Measurements from ENCODE around the gene RAPGEF2.

Gene RAPGEF2

DNA sequence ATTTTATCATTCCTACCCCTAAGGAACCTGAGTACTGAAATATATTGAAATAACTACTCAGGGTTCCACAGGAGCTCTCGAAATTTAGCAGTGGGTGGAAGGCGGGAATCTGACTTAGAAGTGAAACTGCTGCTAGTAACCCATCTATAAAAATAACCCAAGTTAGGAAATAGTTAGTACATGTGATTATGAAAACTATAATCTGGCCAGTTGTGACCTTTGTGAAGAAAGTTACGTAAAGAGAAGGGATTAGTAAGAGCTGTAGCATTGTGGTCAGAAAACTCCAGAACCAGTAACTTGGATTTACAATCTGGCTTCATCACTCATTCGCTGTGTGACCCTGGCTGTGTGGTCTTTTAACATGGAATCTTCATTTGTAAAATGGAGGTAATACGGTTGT is 175.5 kb downstream of the RAPGEF2 start:
- no peaks in the 10 kb centered on the region for H4K20me1 ChIP-seq (ENCODE audit: low read depth, low read length)
- H3K4me2 ChIP-seq (ENCODE audit: low read depth, low read length, poor library complexity, severe bottlenecking): no peak overlapping the region
- TF ChIP-seq, protein P1, sequence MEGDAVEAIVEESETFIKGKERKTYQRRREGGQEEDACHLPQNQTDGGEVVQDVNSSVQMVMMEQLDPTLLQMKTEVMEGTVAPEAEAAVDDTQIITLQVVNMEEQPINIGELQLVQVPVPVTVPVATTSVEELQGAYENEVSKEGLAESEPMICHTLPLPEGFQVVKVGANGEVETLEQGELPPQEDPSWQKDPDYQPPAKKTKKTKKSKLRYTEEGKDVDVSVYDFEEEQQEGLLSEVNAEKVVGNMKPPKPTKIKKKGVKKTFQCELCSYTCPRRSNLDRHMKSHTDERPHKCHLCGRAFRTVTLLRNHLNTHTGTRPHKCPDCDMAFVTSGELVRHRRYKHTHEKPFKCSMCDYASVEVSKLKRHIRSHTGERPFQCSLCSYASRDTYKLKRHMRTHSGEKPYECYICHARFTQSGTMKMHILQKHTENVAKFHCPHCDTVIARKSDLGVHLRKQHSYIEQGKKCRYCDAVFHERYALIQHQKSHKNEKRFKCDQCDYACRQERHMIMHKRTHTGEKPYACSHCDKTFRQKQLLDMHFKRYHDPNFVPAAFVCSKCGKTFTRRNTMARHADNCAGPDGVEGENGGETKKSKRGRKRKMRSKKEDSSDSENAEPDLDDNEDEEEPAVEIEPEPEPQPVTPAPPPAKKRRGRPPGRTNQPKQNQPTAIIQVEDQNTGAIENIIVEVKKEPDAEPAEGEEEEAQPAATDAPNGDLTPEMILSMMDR (IDR thresholded peaks at IDR 0.05; ENCODE audit: insufficient read depth, low read length, poor library complexity, severe bottlenecking): no peak
- TF ChIP-seq EZH2phosphoT487 (conservative IDR thresholded peaks at IDR 0.05; ENCODE audit: low read length): no peak

DNA sequence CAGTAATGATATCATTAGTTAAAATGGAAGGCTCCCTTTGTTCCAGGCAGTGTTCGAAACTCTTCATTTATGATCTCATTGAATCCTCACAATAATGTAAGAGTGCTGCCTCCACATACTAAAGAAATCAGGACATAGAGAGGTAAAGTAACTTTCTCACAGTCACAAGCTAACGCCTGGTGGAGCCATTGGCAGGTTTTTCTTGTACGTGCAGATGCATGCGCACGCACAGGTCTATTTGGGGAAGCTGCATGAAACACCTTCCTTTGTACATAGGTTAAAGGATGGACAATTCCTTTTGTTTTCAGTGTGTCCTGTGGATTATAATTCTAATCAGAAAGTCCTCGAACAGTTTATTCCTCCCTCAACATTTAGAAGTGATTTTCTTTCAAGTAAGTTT is 176.2 kb downstream of the RAPGEF2 start:
- no peaks in the 10 kb centered on the region for H3K27me3 ChIP-seq (ENCODE audit: low read length)
- TF ChIP-seq, protein P1 (IDR thresholded peaks at IDR 0.05; ENCODE audit: insufficient read depth, low read length, poor library complexity, severe bottlenecking): no peak
- TF ChIP-seq EZH2phosphoT487 (conservative IDR thresholded peaks at IDR 0.05; ENCODE audit: low read length): no peak
- no peak overlapping the region for H3K4me2 ChIP-seq (ENCODE audit: low read depth, low read length, poor library complexity, severe bottlenecking)
- H3K36me3 ChIP-seq (ENCODE audit: low read length): no peaks in the 10 kb centered on the region
- H2AFZ ChIP-seq (ENCODE audit: low read depth, low read length, severe bottlenecking): no peak overlapping the region
- no peaks in the 10 kb centered on the region for H3F3A ChIP-seq (ENCODE audit: insufficient read depth)
- H4K20me1 ChIP-seq (ENCODE audit: low read depth, low read length): no peaks in the 10 kb centered on the region
- no peaks in the 10 kb centered on the region for H3K9me2 ChIP-seq (replicated peaks; ENCODE audit: insufficient read depth, low read length)
- no peak overlapping the region for H3K9ac ChIP-seq (ENCODE audit: low read length)
- H3K79me2 ChIP-seq (ENCODE audit: insufficient read depth, low read length): no peaks in the 10 kb centered on the region
- H3K9me3 ChIP-seq (ENCODE audit: insufficient read depth, low read length): no peaks in the 10 kb centered on the region
- H3K4me3 ChIP-seq (ENCODE audit: insufficient read depth, low read length, poor library complexity, severe bottlenecking): no peak overlapping the region
- no peak overlapping the region for H3K27ac ChIP-seq (ENCODE audit: low read depth, low read length)

More for the DNA sequence above, 175.5 kb downstream of the RAPGEF2 start:
- H3K4me3 ChIP-seq (ENCODE audit: insufficient read depth, low read length, poor library complexity, severe bottlenecking): no peak overlapping the region
- no peak overlapping the region for H3K27ac ChIP-seq (ENCODE audit: low read depth, low read length)
- no peaks in the 10 kb centered on the region for H3F3A ChIP-seq (ENCODE audit: insufficient read depth)
- H3K9ac ChIP-seq (ENCODE audit: low read length): no peak overlapping the region
- H3K9me2 ChIP-seq (replicated peaks; ENCODE audit: insufficient read depth, low read length): no peaks in the 10 kb centered on the region
- no peaks in the 10 kb centered on the region for H3K9me3 ChIP-seq (ENCODE audit: insufficient read depth, low read length)
- H3K36me3 ChIP-seq (ENCODE audit: low read length): no peaks in the 10 kb centered on the region
- no peaks in the 10 kb centered on the region for H3K27me3 ChIP-seq (ENCODE audit: low read length)
- H3K79me2 ChIP-seq (ENCODE audit: insufficient read depth, low read length): no peaks in the 10 kb centered on the region
- no peak overlapping the region for H2AFZ ChIP-seq (ENCODE audit: low read depth, low read length, severe bottlenecking)

DNA sequence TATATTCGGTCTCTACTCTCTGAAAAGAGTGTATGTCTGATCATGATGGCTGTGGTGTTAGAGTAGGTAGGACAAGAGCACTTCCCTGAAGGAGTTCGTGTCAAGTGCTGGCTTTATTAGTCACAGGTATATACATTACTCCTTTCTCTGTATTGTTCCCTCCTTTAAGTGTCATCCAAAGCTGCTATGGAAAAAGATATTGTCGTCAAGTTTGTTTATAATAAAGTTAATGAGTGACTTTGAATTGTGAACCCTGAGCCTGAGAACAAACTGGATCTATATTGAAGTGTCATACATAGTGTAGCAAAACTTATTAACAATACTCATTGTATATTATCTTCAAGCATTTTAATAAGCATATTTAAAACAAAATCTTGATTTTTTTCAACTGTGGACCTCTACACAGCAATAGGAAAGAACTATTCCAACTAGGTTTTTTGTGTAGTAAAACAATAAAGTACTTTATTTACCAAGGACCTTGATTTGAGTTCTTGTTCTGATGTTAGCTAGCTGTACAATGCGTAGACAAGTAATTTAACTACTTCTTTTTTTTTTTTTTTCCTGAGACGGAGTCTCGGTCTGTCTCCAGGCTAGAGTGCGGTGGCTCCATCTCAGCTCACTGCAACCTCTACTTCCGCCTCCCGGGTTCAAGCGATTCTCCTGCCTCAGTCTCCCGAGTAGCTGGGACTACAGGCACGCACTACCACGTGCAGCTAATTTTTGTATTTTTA is 177.7 kb downstream of the RAPGEF2 start:
- Histone ChIP-seq H3K9me3 (ENCODE audit: insufficient read depth, low read length) (no peaks in the 10 kb centered on the region), H3K9me2 (replicated peaks; ENCODE audit: insufficient read depth, low read length) (no peaks in the 10 kb centered on the region), H3K4me3 (ENCODE audit: insufficient read depth, low read length, poor library complexity, severe bottlenecking) (no peak overlapping the region), H2AFZ (ENCODE audit: low read depth, low read length, severe bottlenecking) (no peak overlapping the region), H3K27me3 (ENCODE audit: low read length) (no peaks in the 10 kb centered on the region), H3K9ac (ENCODE audit: low read length) (no peak overlapping the region), H3K79me2 (ENCODE audit: insufficient read depth, low read length) (no peaks in the 10 kb centered on the region), H3K36me3 (ENCODE audit: low read length) (no peaks in the 10 kb centered on the region), H3F3A (ENCODE audit: insufficient read depth) (no peaks in the 10 kb centered on the region), H3K4me2 (ENCODE audit: low read depth, low read length, poor library complexity, severe bottlenecking) (no peak overlapping the region), H3K27ac (ENCODE audit: low read depth, low read length) (no peak overlapping the region), H4K20me1 (ENCODE audit: low read depth, low read length) (no peaks in the 10 kb centered on the region)
- no peak for TF ChIP-seq EZH2phosphoT487 (conservative IDR thresholded peaks at IDR 0.05; ENCODE audit: low read length)
- TF ChIP-seq, protein P1 (IDR thresholded peaks at IDR 0.05; ENCODE audit: insufficient read depth, low read length, poor library complexity, severe bottlenecking): no peak
